OCI-LY7 (cell line): ENCODE measurements around the gene LMBRD2.

Source experiments
- CTCF ChIP-seq: fragments of 200-600 bp; sonication (generic); conservative IDR thresholded peaks from 2 replicates; pipeline ENCODE4 v1.5.1; 2014; ENCODE audit warnings: mild to moderate bottlenecking, antibody characterized with exemption, low read length, moderate library complexity, mixed read lengths
- EZH2phosphoT487 ChIP-seq: fragments of 200-600 bp; sonication (generic); IDR thresholded peaks from 2 replicates; pipeline ENCODE4 v1.6.1; 2018; ENCODE audit warnings: low read depth, borderline replicate concordance, mild to moderate bottlenecking, mixed run types, antibody characterized with exemption, low read length, moderate library complexity, mixed read lengths

GRCh38 chr5:36089989-36090388 lies 61.7 kb downstream of the LMBRD2 start:
- TF ChIP-seq CTCF (peak; percentile 71), EZH2phosphoT487 (no peak)
